Measurements from ENCODE around the gene FGD5. TPM values are rescaled to one million over a fixed set of nuclear protein-coding genes. Genes with fewer than 3 reads are reported as not detected.

Gene FGD5
- total and polyA plus RNA-seq, 9 of the 15 experiments (the other 6 are each of a cell fraction or from before 2014, with no cell fraction given), result 0.18 TPM; not detected in 8

GRCh38 chr3:14834807-14835466 lies 16.2 kb downstream of the FGD5 start (continued):
- no peak for TF ChIP-seq ZBTB40 (IDR thresholded peaks at IDR 0.05)
- TF ChIP-seq ZBTB40 (CRISPR knock-in tag; IDR thresholded peaks at IDR 0.05), result 0 out of 2 replicates have a peak, but pooled peaks have one; percentile 29
- peak; percentile 98 for TF ChIP-seq BCOR (IDR thresholded peaks at IDR 0.05)
- no peak for TF ChIP-seq ZNF75A (CRISPR knock-in tag; IDR thresholded peaks at IDR 0.05)
- no peak for TF ChIP-seq PML (IDR thresholded peaks at IDR 0.05; ENCODE audit: low read length)
- no peak for TF ChIP-seq ATF4 (CRISPR knock-in tag; IDR thresholded peaks at IDR 0.05)
- TF ChIP-seq ZKSCAN1 (IDR thresholded peaks at IDR 0.05; ENCODE audit: low read depth, low read length), result no peak
- no peak for TF ChIP-seq C11orf30 (IDR thresholded peaks at IDR 0.05; ENCODE audit: low read depth)
- TF ChIP-seq CBFA2T3 (IDR thresholded peaks at IDR 0.05), result no peak
- TF ChIP-seq ZBTB43 (CRISPR knock-in tag; IDR thresholded peaks at IDR 0.05), result no peak
- no peak for TF ChIP-seq ZNF408 (CRISPR knock-in tag; IDR thresholded peaks at IDR 0.05; ENCODE audit: low read depth)
- TF ChIP-seq AFF1 (IDR thresholded peaks at IDR 0.05; ENCODE audit: low read depth in 1 of 2, partially characterized antibody in 2 of 2), result no peak
- TF ChIP-seq MCM2 (IDR thresholded peaks at IDR 0.05; ENCODE audit: low read depth), result no peak
- TF ChIP-seq ZNF384 (IDR thresholded peaks at IDR 0.05; ENCODE audit: low read depth, low read length), result no peak

Measured in K562 (cell line).